GM06990 (cell line): ENCODE measurements around the gene DDX10.

Source experiments
- DNase-seq: peaks from one replicate; pipeline ENCODE4 v3.0.0-alpha.2; 2011; ENCODE audit not compliant: insufficient read length; ENCODE audit errors: extremely low read depth
- H3K27me3 ChIP-seq: replicated peaks from 2 replicates; pipeline ENCODE4 v1.6.0; 2011; ENCODE audit warnings: low read length; ENCODE audit not compliant: control insufficient read depth, insufficient read depth
- H3K36me3 ChIP-seq: 2 replicates; pipeline ENCODE4 v1.5.1; 2011; ENCODE audit warnings: low read length; ENCODE audit not compliant: control insufficient read depth, insufficient read depth
- H3K4me3 ChIP-seq: replicated peaks from 2 replicates; pipeline ENCODE4 v1.5.1; 2011; ENCODE audit warnings: low read depth, mild to moderate bottlenecking, control low read depth, low read length
- CTCF ChIP-seq: IDR thresholded peaks from 2 replicates; pipeline ENCODE4 v1.5.1; 2011; ENCODE audit warnings: low read length, control low read depth, mild to moderate bottlenecking, inconsistent platforms; ENCODE audit not compliant: insufficient read depth, poor library complexity, severe bottlenecking

DDX10 gene

GRCh38 chr11:108926841-108927577 is 262.1 kb downstream of the DDX10 start:
- H3K36me3 ChIP-seq = no peaks in the 10 kb centered on the region
- no peak overlapping the region for H3K4me3 ChIP-seq
- no peak for TF ChIP-seq CTCF
- DNase-seq = no peak
- no peaks in the 10 kb centered on the region for H3K27me3 ChIP-seq

GRCh38 chr11:108927791-108928545 is 263.1 kb downstream of the DDX10 start:
- no peak for TF ChIP-seq CTCF
- no peak for DNase-seq
- Histone ChIP-seq H3K27me3 (no peaks in the 10 kb centered on the region), H3K4me3 (no peak overlapping the region), H3K36me3 (no peaks in the 10 kb centered on the region)

GRCh38 chr11:108929241-108929640 is 264.4 kb downstream of the DDX10 start:
- no peak overlapping the region for H3K4me3 ChIP-seq
- DNase-seq = no peak
- TF ChIP-seq CTCF = no peak

GRCh38 chr11:108931168-108931567 is 266.3 kb downstream of the DDX10 start:
- DNase-seq = no peak
- no peak for TF ChIP-seq CTCF
- H3K36me3 ChIP-seq = no peaks in the 10 kb centered on the region
- no peaks in the 10 kb centered on the region for H3K27me3 ChIP-seq
- no peak overlapping the region for H3K4me3 ChIP-seq

More at GRCh38 chr11:108929241-108929640, 264.4 kb downstream of the DDX10 start:
- H3K36me3 ChIP-seq = no peaks in the 10 kb centered on the region
- H3K27me3 ChIP-seq = no peaks in the 10 kb centered on the region

GRCh38 chr11:108933630-108934029 is 268.8 kb downstream of the DDX10 start:
- no peak for DNase-seq
- no peaks in the 10 kb centered on the region for H3K27me3 ChIP-seq
- TF ChIP-seq CTCF = no peak
- H3K36me3 ChIP-seq = no peaks in the 10 kb centered on the region
- no peak overlapping the region for H3K4me3 ChIP-seq
